ENCODE results near the gene SIRT3. TPM values are rescaled to one million over a fixed set of nuclear protein-coding genes. Genes with fewer than 3 reads are reported as not detected.

The SIRT3 gene
- total and polyA plus RNA-seq, 2 of the 13 experiments (the other 11 are each of a cell fraction or from before 2014, with no cell fraction given) = 15.1 to 18.2 TPM

- TF ChIP-seq AGO2 (optimal IDR thresholded peaks at IDR 0.05; ENCODE audit: low read depth, low read length) (peak; percentile 32), ZNF224 (CRISPR knock-in tag; IDR thresholded peaks at IDR 0.05) (no peak; the same call in 1 of the 2 replicates), GFI1 (CRISPR knock-in tag; IDR thresholded peaks at IDR 0.05; ENCODE audit: borderline replicate concordance) (peak; percentile 34; the same call in 1 of the 2 replicates), ZNF180 (CRISPR knock-in tag; IDR thresholded peaks at IDR 0.05; ENCODE audit: borderline replicate concordance, low read depth) (0 out of 2 replicates have a peak, but pooled peaks have one; percentile 12), ZBTB34 (CRISPR knock-in tag; IDR thresholded peaks at IDR 0.05) (no peak), ZBTB1 (CRISPR knock-in tag; IDR thresholded peaks at IDR 0.05; ENCODE audit: borderline replicate concordance) (no peak), CSRNP2 (CRISPR knock-in tag; conservative IDR thresholded peaks at IDR 0.05; ENCODE audit: low read depth) (no peak), ZNF570 (CRISPR knock-in tag; IDR thresholded peaks at IDR 0.05; ENCODE audit: borderline replicate concordance) (peak; percentile 38; the same call in 1 of the 2 replicates), ZMYM4 (CRISPR knock-in tag; IDR thresholded peaks at IDR 0.05) (peak; percentile 52), ZMAT5 (CRISPR knock-in tag; IDR thresholded peaks at IDR 0.05; ENCODE audit: borderline replicate concordance, low read depth) (no peak), ZNF329 (CRISPR knock-in tag; IDR thresholded peaks at IDR 0.05; ENCODE audit: low read depth) (peak; percentile 84; the same call in 1 of the 2 replicates), JUN (CRISPR knock-in tag; IDR thresholded peaks at IDR 0.05) (no peak), ZNF790 (CRISPR knock-in tag; IDR thresholded peaks at IDR 0.05; ENCODE audit: borderline replicate concordance) (no peak), HOXA9 (CRISPR knock-in tag; IDR thresholded peaks at IDR 0.05; ENCODE audit: borderline replicate concordance) (no peak), ARID2 (CRISPR knock-in tag; IDR thresholded peaks at IDR 0.05; ENCODE audit: borderline replicate concordance) (no peak), EED (CRISPR knock-in tag; IDR thresholded peaks at IDR 0.05) (peak; percentile 64; the same call in 1 of the 2 replicates), IRF9 (CRISPR knock-in tag; IDR thresholded peaks at IDR 0.05; ENCODE audit: borderline replicate concordance) (peak; percentile 97), PREB (CRISPR knock-in tag; IDR thresholded peaks at IDR 0.05) (no peak), ZKSCAN1 (IDR thresholded peaks at IDR 0.05; ENCODE audit: low read length) (no peak), MTA1 (CRISPR knock-in tag; IDR thresholded peaks at IDR 0.05; ENCODE audit: borderline replicate concordance) (0 out of 2 replicates have a peak, but pooled peaks have one; percentile 41), SYNCRIP (IDR thresholded peaks at IDR 0.05; ENCODE audit: insufficient read depth, low read depth, low read length) (no peak), TSC22D2 (CRISPR knock-in tag; IDR thresholded peaks at IDR 0.05; ENCODE audit: borderline replicate concordance) (no peak), TBP (CRISPR knock-in tag; IDR thresholded peaks at IDR 0.05) (no peak), RXRA (CRISPR knock-in tag; IDR thresholded peaks at IDR 0.05) (peak; percentile 57; the same call in 1 of the 2 replicates), RXRB (CRISPR knock-in tag; IDR thresholded peaks at IDR 0.05; ENCODE audit: borderline replicate concordance) (no peak; the same call in 1 of the 2 replicates)
These were observed 28.8 kb downstream of the SIRT3 start, which contains the start of the genes BET1L and RIC8A (continued) for GRCh38 chr11:207208-207862.
